SK-N-SH (cell line): ENCODE results near the gene ZNF507.

Experiments used
- CTCF ChIP-seq: fragments of 200-600 bp; sonication (generic); IDR thresholded peaks from 2 replicates; pipeline ENCODE4 v1.6.1; 2017; ENCODE audit warnings: antibody characterized with exemption, mild to moderate bottlenecking, moderate library complexity
- TEAD4 ChIP-seq: IDR thresholded peaks from 2 replicates; pipeline ENCODE4 v1.4.0; 2012; ENCODE audit warnings: mild to moderate bottlenecking, borderline replicate concordance; ENCODE audit not compliant: insufficient read depth
- TF ChIP-seq, protein P1 (sequence below): IDR thresholded peaks from 2 replicates; pipeline ENCODE4 v1.4.0; 2012; ENCODE audit warnings: low read depth

- TF ChIP-seq CTCF: no peak
- TF ChIP-seq, protein P1, sequence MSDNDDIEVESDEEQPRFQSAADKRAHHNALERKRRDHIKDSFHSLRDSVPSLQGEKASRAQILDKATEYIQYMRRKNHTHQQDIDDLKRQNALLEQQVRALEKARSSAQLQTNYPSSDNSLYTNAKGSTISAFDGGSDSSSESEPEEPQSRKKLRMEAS: no peak
- TF ChIP-seq TEAD4: no peak
These were observed 6.8 kb downstream of the ZNF507 start for GRCh38 chr19:32352241-32352630.
